Endothelial cell of umbilical vein (primary cell): ENCODE data around the gene MRPS27.

Experiments
- CTCF ChIP-seq, 2 donors: IDR thresholded peaks; 1 replicate in 1 of 2; 2 replicates in 1 of 2; pipeline ENCODE4 v1.5.1; 2011; ENCODE audit warnings: low read length in 2 of 2, mild to moderate bottlenecking in 2 of 2, moderate library complexity in 2 of 2, control low read depth in 1 of 2, inconsistent platforms in 1 of 2, low read depth in 1 of 2; ENCODE audit not compliant: insufficient read depth in 1 of 2; ENCODE audit errors: extremely low read depth in 1 of 2
- EZH2 ChIP-seq: IDR thresholded peaks from 2 replicates; pipeline ENCODE4 v1.6.1; 2012; ENCODE audit warnings: borderline replicate concordance, low read depth, mild to moderate bottlenecking, moderate library complexity, low read length, inconsistent platforms; ENCODE audit not compliant: severe bottlenecking
- FOS ChIP-seq: IDR thresholded peaks from 2 replicates; pipeline ENCODE4 v1.6.1; 2011; ENCODE audit warnings: mild to moderate bottlenecking, low read length, moderate library complexity, borderline replicate concordance; ENCODE audit not compliant: insufficient read depth
- JUN ChIP-seq: IDR thresholded peaks from 2 replicates; pipeline ENCODE4 v1.6.1; 2011; ENCODE audit warnings: borderline replicate concordance, low read depth; ENCODE audit not compliant: insufficient read length, insufficient read depth
- POLR2A ChIP-seq: IDR thresholded peaks from 2 replicates; pipeline ENCODE4 v1.6.1; 2012; ENCODE audit warnings: low read depth, mild to moderate bottlenecking, control low read depth, low read length
- POLR2AphosphoS5 ChIP-seq: IDR thresholded peaks from 2 replicates; pipeline ENCODE4 v1.6.1; 2012; ENCODE audit warnings: low read depth, mild to moderate bottlenecking, control low read depth, low read length, moderate library complexity; ENCODE audit not compliant: insufficient read depth

DNA sequence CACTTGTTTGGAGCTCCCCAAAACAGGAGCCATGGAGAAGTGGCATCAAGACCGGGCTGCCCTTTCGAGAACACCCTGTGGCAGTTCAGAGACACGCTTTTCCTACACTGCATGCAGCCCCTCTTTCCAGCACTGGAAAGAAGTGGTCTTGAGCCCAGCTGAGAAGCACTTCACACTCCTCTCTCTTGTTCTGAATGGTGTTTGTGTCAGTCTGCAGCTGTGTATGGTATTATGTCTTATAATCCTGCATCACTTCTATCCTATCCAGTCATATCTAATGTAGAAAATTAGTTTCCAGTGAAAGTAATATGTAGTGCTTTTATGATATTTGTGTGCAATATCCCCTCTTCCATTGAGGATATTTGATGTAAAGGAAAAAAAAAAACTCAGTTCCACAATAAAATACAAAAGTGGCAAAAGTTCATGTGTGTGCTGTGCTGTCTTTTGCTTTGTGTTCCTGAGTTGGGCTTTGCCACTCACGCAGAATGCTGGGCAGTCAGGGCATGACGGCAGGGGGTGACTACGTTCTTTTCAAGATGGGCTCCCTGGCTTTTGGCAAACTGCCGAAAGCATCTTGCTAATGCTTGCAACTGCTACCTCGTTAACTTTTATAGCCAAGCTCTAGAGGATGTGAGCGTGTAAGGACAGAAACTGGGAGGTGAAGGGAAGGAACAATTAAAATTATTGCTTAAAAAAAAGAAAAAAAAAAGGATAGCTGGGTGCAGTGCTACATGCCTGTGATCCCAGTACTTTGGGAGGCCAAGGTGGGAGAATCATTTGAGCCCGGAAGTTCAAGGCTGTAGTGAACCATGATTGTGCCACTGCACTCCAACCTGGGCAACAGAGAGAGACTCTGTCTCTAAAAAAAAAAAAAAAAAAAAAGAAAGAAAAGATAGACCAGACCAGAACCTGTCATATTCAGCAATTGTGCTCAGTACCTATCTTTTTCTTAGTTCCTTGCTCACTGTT, 110.6 kb downstream of the MRPS27 start:
- no peak for TF ChIP-seq CTCF (IDR thresholded peaks at IDR 0.05; ENCODE audit: extremely low read depth in 1 of 2, insufficient read depth in 1 of 2, low read depth in 1 of 2, low read length in 2 of 2)
- TF ChIP-seq POLR2AphosphoS5, result no peak
- TF ChIP-seq EZH2, result no peak
- no peak for TF ChIP-seq POLR2A
- TF ChIP-seq FOS, result no peak
- no peak for TF ChIP-seq JUN
